Stimulated activated CD8-positive, alpha-beta memory T cell treated with anti-CD3 and anti-CD28 coated beads, Interleukin-15, amount 100 ng/mL, for 4 hours (primary cell): Measurements from ENCODE around the gene CAMKMT.

ENCODE experiments used
- DNase-seq, 2 donors: peaks; one replicate each; pipeline ENCODE4 v3.0.0-alpha.2; 2020; ENCODE audit warnings: low read depth in 2 of 2

CAMKMT gene

DNA sequence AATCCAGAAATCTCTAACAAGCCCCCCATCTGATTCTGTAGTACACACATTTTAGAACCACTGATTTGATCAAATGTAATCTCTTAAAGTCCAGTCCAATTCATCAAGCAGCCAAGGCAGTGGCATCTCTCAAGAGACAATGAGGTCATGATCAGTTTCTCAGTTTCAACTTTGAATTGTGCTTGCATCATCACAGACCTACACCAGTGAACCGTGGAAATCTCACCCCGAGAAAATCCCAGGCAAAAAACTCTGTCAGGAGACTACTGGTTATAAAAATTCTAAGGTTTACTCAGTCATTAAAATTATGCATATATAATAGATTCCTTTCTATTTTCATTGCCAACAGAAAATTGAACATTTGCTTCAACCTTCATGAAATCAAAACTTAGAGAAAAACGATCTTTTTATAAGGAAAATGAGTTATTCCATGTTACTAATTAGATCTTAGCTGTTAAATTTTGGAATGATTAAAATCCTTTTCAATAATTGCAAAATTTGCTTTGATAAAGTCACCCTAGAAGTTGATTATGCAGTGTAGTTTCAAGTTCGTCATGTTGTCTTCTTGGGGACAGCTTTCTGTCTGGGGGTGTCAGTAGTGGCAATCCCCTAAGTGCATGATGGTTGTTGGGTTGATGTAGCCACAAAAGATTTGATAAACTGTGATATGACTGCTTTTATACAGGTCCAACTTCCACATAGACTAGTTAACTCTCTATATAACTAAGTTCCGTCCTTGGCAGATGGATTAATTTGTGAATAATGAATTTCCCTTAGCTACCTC, 235.0 kb downstream of the CAMKMT start:
- no peak for DNase-seq

DNA sequence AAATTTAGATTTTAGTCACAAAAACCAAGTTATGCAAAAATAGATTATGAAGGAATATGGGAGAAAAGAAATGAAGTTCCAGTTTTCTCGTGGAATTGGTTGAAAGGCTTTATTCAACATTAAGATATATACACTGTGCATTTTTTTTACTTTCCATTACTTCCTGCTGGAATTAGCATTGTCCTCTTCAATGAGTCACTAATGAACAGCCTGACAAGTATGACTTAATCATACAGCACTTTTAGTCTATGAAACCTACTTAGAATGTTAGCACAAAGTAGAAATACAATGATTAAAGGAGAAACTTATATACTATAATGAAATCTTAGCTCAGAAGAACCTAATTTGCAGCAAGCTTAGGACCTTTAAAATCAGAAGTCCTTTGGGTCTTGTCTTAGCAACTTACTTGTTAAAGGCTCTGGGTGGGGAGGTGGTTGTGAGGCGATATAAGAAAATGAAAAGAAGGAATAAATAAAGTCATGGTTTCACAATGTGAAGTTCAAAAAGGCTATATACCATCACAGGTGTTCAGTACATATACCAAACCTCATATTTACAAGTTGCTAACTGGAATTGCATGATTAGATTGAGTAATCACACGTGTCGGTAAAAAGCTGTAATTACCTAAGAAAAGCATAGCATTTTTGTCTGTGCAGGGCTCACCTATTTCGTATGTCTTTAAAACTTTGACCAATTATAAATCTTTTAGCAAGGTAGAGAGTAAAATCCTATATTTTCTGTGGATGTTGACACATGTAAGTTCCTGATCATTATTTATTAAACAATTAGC, 236.8 kb downstream of the CAMKMT start:
- no peak for DNase-seq

DNA sequence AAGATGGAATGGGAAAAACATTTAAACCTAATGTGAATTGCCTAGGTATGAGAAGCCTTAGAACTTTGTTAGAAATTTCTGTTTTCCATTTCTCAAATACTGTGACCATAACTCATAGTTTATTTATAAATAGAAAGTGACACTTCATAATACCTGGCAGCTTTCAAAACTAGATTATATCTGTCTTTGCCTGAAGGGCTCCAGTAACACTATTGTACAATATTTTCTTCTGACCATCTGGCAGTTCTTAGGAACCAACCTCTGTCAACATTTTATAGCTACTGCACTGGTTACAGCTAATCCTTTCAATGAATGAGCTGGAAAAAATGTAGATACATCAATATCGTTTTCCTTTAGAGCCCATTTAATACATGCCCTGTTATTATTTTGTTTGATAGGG, 237.4 kb downstream of the CAMKMT start:
- no peak for DNase-seq

DNA sequence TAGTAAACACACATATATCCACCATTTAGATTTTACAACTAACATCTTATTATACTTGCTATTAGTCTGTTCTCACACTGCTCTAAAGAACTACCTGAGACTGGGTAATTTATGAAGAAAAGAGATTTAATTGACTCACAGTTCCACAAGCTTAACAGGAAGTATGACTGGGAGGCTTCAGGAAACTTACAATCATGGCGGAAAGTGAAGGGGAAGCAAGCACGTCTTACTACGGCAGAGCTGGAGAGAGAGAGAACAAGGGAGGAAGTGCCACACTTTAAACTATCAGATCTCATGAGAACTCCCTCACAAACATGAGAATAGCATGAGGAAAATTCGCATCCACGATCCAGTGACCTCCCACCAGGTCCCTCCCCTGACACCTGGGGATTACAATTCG, 240.7 kb downstream of the CAMKMT start:
- DNase-seq = no peak

DNA sequence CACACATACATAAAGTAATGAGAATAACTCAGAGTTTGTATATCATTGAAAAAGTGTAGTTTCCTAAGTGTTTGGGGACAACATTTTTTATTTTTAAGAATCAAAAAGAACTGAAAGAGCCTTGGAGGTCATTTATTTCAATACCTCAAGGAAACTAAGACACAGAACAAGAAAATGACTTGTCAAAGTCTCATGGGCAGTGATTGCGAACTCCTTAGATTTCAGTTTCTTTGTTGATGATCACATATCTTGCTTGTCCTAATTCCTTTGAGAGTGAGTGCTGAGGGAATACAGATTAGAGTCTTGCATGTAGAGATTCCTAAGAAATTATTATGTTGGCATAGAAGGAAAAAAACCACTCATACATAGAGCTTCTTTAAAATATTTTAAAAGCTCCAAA, 243.8 kb downstream of the CAMKMT start:
- DNase-seq = no peak

DNA sequence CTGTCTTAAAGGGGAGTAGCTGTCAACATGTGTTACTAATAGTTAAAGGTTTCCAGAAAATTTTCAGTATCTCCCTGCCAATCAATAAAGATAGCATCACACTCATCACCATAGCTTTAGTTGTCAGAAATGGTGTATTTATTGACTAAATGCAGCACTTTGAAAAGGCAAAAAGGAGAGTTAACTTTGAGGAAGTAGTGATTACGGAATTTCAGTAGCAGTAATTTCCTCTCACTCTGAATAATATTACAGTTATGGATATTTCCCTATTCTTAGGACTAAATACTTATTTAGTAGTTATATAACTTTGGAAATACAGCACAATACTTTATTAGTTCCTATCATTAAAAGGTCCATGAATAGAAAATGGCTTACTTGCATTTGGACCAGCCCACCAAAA, 250.5 kb downstream of the CAMKMT start:
- DNase-seq = no peak

DNA sequence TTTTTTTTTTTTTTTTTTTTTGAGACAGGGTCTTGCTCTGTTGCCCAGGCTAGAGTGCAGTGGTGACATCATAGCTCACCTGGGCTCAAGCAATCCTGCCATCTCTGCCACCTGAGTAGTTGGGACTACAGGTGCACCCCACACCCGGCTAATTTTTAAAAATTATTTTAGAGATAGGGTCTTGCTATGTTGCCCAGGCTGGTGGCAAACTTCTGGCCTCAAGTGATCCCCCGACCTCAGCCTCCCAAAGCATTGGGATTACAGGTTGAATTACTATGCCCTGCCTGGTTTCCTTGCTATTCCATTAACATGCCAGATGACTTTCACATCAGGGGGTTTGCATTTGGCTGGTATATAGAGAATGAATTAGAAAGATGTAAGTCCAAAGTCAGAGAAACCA, 253.2 kb downstream of the CAMKMT start:
- no peak for DNase-seq

DNA sequence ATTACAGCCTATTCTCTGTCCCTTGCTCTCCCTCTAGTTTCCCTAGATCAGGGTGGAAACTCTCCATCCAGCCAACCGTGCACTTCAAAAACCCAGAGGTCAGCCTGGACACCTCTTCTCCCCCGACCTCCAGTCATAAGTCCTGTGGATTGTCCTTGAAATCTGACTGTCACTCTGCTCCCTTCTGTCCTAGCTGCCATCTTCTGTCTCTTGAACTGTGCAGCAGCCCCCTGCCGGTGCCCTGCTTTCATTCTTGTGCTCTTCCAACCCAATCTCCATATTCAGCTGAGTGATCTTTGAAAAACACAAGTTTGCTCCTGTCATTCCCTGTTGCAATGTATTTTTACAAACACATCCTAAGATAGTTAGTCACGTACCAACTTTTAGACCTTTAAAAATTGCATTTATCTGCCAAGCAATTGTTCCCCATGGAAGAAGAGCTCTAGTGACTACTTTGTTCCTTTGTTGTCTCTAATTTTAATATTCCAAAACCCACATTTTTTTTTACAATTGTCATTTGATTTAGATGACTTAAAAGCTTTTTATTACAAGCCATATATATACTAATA, 254.3 kb downstream of the CAMKMT start:
- DNase-seq = no peak

DNA sequence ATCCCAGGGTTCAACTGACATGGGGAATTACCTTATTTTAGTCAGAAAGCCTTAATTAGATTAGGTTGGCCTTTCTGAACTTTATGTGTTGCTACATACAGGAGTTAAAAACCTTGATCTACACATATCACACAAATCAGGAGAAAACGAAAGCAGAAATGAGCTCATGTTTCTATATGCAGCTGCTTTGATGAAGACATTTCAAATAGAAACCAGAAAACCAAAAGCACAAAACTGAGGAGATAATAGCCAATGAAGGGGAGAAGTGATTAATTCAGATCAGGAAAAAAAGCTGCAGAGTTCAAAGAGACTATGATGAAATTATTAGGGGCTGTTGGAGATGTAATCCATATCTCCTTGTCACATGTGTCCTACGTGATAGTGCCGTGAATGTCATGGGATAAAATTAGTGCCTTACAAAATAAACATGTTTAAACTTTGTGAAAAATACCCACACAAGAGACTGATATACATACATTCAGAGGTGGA, 255.0 kb downstream of the CAMKMT start:
- no peak for DNase-seq

DNA sequence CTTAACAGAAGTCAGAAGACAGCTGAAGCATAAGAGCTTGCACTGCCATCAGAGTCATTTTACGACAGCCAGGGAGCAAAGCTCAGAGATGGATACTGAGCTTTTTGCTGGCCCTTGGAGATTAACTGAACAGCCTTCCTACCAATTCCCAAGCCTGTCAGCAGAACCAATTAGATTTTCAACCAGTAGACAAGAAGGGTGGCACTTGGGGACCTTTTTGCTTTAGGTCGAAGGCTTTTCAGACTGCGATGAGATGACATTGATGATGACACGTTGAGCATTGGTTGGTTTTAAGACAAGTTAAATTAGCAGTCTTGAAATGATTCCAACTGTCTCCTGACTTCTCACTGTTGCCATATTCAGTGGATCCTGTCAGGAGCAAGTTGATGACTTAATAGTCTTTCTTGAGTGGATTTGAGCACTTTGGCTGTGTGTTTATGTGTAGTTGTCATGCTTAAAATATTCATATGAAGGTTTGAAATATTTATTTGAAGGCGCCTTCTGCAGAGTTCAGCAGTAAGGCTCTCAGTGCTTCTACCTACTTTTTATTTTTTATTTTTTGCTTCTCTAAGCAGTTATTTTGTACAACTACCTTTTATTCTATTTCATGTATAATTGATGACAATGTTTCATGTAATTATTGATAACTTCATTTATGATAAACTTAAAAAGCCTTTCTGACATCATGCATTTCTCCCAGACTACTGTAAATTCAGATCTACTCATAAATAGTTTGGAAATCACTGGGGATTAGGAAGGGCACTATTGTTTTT, 256.7 kb downstream of the CAMKMT start:
- DNase-seq = no peak

DNA sequence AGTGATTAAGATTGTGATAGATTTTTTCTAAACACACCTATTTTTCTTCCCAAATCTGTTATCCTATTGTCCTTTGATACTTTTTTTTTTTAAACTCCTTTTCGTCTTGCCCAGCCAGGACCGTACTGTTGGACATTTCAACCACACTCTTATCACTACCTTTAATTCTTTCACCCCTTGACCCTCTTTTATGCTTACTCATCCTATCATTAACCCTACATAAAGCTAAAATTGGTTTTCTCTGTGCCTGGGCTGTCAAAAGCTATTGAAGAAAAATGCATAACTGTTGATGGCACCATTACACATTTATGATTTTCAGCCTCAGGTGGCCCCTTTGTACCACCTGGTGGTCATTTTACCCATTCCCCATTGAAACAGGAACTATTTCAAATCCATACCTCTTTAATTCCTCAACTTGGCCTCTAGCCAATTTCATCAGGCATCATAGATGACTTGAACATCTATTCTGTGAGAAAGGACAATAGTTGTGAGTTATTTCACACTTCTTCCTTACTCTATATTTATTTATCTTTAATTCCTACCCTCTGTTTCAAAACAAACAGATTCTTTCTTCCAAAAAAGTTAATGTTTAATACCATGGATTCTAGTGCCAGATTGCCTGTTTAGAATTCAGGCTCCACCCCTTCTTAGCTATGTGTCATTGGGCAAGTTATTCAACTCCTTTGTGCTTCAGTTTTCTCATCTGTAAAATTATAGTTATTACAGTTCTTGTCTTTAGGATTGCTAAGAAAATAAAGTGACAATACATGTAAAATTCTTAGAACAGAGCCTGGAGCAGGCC, 258.6 kb downstream of the CAMKMT start:
- no peak for DNase-seq

DNA sequence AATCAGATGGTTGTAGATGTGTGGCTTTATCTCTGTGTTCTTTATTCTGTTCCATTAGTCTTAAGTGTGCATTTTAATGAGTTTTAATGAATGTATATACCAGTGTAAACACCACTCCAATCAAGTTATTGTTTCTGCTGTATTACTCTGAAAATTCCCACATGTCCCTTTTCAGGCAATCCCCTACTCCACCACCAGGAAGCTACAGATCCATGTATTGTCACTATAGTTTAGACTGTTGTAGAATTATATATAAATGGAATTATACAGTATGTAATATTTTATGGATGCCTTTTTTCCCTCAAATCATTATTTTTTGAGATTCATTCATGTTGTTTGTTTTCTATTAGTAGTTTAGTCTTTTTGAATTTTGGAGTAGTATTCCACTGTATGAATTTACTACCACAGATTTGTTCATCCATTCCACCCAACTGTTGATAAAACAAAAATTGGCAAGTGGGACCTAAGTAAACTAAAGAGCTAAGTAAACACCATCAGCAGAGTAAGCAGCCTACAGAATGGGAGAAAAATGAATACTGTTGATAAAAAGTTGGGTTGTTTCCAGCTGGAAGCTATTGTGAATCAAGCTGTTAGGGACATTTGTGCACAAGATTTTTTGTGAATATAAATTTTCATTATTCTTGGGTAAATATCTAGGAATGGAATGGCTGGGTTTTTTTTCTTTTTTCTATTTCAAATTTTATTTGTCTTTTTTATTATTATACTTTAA, 262.0 kb downstream of the CAMKMT start:
- no peak for DNase-seq

DNA sequence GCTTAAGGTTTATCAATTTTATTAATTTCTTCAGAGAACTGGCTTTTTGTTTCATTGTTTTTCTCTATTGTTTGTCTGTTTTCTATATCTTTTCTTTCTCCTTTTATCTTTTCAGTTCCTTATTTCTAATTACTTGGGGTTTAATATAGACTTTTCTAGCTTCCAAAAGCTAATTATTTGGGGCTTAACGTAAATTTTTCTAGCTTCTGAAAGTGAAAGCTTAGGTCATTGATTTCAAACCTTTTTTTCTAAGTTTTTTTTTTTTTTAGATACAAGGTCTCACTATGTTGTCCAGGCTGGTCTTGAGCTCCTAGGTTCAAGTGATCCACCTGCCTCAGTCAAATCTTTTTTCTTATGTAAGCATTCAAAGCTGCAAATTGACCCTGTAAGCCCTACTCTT, 266.6 kb downstream of the CAMKMT start:
- DNase-seq = no peak

DNA sequence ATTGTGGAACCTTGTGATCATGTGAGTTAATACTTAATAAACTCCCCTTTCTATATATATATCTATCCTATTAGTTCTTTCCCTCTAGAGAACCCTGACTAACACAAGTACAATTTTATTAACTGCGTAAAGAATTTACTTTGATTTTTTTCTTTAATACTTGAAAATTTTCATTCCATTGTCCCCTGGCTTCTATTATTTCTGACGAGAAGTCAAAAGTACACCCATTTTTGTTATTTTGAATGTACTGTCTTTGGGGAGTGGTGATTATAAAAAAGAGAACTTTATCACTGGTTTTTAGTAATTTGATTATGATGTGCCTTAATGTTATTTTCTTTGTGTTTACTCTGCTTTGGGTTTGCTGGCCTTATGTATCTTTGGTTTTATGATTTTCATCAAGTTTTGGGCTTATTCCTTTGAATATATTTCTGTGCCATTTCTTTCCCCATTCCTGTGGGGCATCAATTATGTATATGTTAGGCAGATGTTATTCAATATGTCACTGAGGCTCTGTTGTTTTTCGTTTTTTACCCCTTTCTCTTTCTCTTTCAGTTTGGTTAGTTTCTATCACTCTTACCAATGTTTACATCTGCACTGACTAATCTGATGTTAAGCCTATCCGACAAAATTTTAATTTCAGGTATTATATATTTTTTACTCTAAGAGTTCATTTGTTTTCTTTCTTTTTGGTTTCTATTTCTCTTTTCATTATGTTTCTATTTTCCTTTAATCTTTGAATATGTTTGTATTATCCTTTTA, 271.4 kb downstream of the CAMKMT start:
- DNase-seq = no peak

DNA sequence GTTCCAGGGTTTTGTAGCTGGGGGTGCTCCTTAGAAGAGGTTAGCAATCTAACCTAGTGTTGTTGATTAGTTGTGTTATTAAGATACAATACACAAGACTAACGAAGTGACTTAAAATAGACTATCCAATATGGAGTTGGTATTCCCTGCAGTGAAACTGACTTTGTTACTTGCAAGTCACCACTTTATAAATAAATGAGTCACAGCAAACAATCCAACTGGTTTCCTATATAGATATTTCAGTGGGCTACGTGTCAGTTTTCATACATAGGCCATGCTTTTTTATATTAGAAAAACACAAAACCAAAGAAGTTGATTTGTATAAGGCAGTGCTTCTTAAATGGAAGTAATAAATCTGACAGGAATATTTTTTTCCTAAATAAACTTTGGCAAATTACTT, 274.0 kb downstream of the CAMKMT start:
- DNase-seq = no peak

DNA sequence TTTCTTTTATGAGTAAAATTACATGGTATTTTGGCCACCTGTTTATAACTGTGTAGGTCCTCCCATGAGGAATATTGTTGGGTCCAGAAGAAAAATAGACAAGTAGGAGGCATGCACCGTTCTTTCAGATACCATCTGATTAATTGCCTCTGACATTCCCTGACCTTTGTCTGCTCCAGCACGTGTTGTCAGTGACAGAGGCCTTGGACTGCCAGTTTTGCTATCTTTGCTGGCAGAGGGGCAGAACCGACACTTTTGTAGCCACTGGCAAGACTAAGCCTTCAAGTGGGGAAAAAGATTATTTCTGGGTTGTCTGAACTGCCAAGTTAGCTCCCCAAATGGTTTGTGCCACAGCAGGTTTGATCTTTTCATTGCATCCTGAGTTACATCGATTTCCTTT, 276.9 kb downstream of the CAMKMT start:
- no peak for DNase-seq

DNA sequence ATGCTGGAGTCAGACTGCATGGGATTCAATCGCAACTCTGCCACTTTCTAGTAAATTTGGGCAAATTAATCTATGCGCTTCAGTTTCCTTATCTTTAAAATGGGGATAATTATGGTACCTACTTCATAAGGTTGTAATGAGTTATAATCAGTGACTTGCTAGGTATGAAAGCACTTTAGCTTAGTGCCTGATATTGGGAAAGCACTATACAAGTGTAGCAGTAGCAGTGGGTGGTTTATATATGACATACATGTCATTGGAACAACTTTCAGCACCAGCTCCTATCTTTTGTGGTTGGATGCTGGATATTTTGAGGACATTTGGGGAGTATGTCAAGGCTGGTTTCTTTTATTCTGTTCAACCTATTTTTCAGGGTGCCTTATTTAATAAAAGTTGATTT, 277.7 kb downstream of the CAMKMT start:
- DNase-seq = no peak

DNA sequence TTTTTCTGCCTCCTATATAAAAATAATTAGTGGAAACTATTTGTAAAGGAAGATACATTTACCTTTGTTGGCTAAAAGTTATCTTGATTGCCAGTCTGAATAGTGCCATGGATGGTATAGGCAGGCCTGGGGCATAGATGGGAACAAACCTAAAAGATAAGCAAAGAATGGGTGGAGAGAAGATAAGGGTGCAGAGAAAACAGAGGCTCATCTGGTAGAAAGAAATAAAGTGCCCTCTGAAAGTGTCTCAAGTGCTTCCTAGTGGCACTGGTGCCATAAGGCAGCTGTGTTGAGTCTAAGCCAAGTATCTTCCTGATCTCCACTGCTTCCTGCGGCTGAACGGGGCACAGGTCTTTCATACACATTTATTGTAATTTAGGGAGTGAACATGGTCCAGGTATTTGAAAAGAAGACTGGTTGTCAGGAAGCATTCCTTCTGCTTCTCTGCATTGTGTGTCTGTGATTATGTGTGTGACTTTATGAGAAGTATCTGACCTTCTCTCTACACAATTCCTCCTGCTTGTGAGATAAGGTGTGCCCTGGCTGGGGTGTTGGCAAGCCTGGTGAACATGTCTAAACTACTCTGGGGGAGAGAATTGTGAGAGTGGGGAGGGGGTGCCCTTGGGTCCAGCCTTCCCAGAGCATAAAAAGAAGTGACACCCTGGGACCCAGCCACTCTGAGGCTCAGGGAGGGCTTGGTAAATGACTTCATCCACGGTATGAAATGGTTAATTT, 280.5 kb downstream of the CAMKMT start:
- no peak for DNase-seq

DNA sequence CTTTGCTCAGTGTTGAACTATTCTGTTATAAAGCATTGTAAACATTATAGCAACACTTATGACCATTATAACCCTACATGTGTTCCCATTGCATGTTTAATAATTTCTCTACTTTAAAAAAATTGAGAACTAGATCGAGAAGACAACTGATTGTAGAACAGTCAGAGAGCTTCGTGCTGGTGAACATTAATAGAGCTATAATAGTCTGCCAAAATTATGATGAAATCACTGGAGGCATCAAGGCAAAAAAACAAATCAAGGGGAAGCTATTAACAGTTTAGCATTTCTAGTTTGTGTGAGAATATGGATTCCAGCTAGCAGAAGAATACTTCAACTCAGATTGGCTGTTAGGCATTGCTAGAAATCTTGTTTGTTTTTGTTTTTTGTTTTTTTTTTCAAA, 284.2 kb downstream of the CAMKMT start:
- no peak for DNase-seq
